Limb (tissue), 2 donors: Measurements from ENCODE around the gene SELENOI.
"Not testable (repeated sequence)": the region's sequence is repeated elsewhere in the genome, so short reads cannot be mapped to it uniquely, and the experiment has no call there.

Experiments
- DNase-seq, 2 donors: peaks; one replicate each; pipeline ENCODE4 v3.0.0-alpha.2; 2016; ENCODE audit errors: extremely low spot score in 2 of 2

The SELENOI gene

DNA sequence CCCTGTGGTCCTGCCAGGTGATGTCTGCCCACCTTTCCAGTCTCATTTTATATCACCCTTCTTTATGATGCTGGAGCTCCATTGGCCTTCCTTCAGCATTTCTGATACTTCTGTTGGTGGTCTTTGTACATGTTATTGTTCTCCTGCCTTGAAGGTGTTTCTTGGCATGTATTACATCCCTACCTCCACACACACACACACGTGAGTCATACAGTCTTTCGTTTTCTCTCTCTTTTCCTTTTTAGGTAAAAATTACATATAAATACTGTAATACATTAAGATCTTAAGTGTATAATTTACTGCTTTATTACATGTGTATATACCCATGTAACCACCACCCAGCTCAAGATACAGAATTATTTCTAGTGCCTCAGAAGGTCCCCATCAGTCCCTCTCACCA is 10.8 kb downstream of the SELENOI start:
- no peak for DNase-seq

DNA sequence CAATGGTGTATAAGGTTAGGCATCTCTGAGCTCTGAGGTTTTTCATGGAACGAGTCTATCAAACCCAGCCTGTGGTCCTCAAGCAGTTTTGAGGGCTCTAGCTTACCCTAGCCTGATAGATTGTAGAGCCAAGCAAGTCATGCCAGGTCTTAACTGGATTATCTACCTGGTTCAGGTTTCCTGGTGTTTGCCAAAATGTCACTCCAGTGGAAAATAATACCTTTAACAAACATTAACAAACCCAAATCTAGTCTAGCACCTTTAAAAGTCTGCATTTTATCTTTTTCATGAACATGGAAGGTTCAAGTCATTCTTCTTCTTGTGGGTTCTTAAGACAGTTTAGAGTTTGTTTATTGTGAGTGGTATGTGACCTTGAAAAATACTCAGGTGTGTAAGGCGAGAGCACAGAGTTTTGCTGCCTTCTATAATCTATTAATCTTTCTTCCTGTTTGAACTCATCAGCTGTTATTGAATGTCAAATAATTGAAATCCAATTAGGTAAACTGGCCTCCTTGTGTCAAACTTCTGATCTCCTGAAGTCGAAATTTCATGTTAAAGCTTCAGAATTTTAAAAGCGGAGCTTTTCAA is 14.0 kb downstream of the SELENOI start:
- no peak for DNase-seq

- no peak for DNase-seq
Measured at GRCh38 chr2:26363323-26363722, 17.4 kb downstream of the SELENOI start.

GRCh38 chr2:26363958-26364357 is 18.0 kb downstream of the SELENOI start:
- no peak for DNase-seq

DNA sequence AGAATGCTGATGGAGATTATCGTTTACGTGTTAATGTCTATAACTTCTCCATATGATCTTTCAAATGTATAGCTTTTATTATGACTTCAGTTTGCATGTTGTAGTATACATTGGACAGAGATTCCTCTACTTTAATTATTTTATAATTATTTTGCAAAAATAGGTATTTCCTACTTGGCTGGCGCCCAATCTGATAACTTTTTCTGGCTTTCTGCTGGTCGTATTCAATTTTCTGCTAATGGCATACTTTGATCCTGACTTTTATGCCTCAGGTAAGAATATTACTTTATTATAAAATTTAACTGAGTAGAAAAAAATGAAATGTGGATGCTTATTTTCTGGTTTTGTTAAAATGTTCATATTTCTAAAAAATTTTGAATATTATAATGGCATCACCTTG is 18.7 kb downstream of the SELENOI start:
- DNase-seq, result no peak

GRCh38 chr2:26366957-26367356 is 21.0 kb downstream of the SELENOI start:
- DNase-seq, result no peak

GRCh38 chr2:26369664-26370063 is 23.7 kb downstream of the SELENOI start:
- DNase-seq, result not testable (repeated sequence)

DNA sequence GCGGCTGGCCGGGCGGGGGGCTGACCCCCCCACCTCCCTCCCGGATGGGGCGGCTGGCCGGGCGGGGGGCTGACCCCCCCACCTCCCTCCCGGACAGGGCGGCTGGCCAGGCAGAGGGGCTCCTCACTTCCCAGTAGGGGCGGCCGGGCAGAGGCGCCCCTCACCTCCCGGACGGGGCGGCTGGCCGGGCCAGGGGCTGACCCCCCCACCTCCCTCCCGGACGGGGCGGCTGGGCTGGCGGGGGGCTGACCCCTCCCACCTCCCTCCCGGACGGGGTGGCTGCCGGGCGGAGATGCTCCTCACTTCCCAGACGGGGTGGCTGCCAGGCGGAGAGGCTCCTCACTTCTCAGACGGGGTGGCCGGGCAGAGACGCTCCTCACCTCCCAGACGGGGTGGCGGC is 25.0 kb downstream of the SELENOI start:
- not testable (repeated sequence) for DNase-seq

DNA sequence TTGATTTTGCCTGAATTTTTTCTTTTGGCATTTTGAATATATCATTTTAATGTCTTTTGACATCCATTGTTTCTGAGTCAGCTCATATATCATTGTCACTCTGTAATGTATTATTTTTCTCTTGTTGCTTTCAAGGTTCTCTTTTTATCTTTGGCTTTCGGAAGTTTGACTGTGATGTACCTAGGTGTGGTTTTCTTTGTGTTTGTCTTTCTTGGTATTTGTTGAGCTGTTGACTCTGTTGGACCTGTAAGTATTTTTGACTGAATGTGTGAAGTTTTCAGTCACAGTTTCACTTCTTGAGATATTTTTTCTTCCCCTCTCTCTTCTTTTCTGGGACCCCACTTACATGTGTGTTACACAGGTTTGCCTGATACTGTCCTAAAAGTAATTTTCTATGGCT is 30.9 kb downstream of the SELENOI start:
- DNase-seq, result no peak

- DNase-seq, result no peak
Measured at GRCh38 chr2:26380281-26380680, 34.3 kb downstream of the SELENOI start.

GRCh38 chr2:26382564-26382963 is 36.6 kb downstream of the SELENOI start:
- DNase-seq, result no peak

DNA sequence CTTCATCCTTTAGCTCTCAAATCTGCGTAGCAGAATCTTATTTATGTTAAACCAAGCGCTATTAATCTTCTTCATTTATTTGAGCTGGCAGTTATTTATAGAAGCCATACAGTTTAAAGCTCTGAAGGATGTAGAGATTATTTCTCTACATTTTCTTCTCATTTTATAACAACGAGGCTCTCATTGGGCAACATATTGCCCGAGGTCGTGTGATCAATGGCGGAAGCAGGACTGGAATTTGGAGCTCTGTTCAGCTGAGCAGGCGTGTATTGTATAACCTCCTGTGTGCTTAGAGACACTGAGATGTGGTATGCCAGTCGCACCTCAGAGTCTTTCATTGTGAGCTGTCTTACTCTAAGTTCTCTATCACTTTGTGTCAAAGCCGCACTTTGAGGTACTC is 38.2 kb downstream of the SELENOI start:
- no peak for DNase-seq

GRCh38 chr2:26384597-26384996 is 38.7 kb downstream of the SELENOI start:
- DNase-seq, result no peak

DNA sequence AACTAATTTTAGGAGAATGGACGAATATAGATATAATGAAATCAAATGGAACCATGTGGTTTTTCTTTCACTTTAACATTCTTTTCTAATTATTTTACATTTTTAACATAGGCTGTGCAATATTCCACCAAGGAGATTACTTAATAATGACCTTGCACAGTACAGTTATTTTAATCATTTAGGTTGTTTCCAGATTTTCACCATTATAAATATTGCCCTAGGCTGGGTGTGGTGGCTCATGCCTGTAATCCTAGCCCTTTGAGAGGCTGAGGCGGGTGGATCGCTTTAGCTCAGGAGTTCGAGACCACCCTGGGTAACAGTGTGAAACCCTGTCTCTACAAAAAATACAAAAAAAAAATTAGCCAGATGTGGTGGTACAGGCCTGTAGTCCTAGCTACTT is 41.2 kb downstream of the SELENOI start:
- DNase-seq, result no peak

GRCh38 chr2:26394694-26395093 is 48.8 kb downstream of the SELENOI start:
- no peak for DNase-seq

DNA sequence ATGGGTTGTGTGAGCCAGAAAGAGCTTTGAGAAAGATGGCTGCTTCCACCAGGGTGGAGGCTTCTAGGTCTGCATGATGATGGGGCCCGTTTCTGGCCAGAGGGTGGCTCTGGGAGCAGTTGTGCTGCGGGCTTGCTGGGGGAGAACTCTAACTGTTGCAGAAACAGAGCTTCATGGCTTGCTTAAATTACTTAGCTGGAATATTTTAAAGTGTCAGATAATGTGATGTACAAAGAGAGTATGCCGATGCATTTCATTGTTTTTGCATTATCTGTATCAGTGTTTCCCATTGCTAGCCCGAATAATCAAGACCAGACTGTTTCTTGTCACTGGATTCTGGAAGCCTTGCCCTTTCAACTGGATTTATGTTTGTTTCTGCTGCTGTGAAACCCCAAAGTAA is 49.5 kb downstream of the SELENOI start:
- DNase-seq, result no peak

GRCh38 chr2:26396734-26397298 is 50.9 kb downstream of the SELENOI start:
- DNase-seq, result no peak

- DNase-seq, result no peak
Measured at GRCh38 chr2:26399771-26400376, 53.9 kb downstream of the SELENOI start.

GRCh38 chr2:26400723-26401122 is 54.8 kb downstream of the SELENOI start:
- DNase-seq, result no peak

GRCh38 chr2:26401739-26402541 is 56.0 kb downstream of the SELENOI start, which contains the start of gene DRC1:
TSS of gene DRC1 (plus strand) at chr2:26401920. CDS start at chr2:26401990, 70 bp downstream.
- peak; percentile 82 to 90 for DNase-seq

DNA sequence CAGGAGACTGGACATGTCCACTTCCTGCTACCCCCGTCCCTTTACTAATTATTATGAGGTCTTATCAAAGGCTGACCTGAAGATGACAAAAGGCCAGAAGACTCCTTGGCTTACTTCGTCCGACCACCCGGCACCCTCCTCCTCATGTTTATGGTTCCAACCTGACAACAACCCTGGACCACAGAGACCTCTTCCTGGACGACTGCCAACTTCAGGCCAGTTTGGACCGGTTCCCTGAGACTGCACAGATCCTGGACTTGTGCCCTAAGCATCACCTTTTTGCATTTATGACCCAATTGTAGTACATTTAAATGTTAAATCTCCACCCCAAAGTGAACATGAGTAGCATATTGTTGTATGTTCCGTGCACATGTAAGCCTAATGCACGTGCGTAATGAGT is 61.6 kb downstream of the SELENOI start:
- DNase-seq, result no peak

- no peak for DNase-seq
Measured at GRCh38 chr2:26409785-26410184, 63.8 kb downstream of the SELENOI start.
